ENCODE measurements around the gene FHL3.
"Not testable (repeated sequence)": the region's sequence is repeated elsewhere in the genome, so short reads cannot be mapped to it uniquely, and the experiment has no call there.

Gene FHL3

DNA sequence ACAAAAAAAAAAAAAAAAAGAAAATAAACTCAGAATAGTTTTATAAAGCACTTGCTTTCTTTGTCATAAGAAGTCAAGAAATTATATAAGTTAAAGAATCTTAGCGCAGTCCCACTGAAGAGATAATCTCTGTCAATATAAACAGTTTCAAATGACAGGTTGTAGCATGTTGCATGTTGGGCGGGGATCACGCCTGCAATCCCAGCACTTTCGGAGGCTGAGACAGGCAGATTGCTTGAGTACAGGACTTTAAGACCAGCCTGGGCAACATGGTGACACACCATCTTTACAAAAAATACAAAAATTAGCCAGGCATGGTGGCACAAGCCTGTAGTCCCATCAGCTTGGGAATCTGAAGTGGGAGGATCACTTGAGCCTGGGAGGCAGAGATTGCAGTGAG is 40.0 kb downstream of the FHL3 start:
- no peak overlapping the region for H3K4me3 ChIP-seq (ENCODE audit: low read depth, low read length)
- TF ChIP-seq, protein P1, sequence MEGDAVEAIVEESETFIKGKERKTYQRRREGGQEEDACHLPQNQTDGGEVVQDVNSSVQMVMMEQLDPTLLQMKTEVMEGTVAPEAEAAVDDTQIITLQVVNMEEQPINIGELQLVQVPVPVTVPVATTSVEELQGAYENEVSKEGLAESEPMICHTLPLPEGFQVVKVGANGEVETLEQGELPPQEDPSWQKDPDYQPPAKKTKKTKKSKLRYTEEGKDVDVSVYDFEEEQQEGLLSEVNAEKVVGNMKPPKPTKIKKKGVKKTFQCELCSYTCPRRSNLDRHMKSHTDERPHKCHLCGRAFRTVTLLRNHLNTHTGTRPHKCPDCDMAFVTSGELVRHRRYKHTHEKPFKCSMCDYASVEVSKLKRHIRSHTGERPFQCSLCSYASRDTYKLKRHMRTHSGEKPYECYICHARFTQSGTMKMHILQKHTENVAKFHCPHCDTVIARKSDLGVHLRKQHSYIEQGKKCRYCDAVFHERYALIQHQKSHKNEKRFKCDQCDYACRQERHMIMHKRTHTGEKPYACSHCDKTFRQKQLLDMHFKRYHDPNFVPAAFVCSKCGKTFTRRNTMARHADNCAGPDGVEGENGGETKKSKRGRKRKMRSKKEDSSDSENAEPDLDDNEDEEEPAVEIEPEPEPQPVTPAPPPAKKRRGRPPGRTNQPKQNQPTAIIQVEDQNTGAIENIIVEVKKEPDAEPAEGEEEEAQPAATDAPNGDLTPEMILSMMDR (IDR thresholded peaks at IDR 0.05; ENCODE audit: borderline replicate concordance, insufficient read depth, low read depth, low read length), result no peak

GRCh38 chr1:37964106-37964505 is 41.2 kb downstream of the FHL3 start:
- H3K4me3 ChIP-seq (ENCODE audit: low read depth, low read length), result not testable (repeated sequence)

DNA sequence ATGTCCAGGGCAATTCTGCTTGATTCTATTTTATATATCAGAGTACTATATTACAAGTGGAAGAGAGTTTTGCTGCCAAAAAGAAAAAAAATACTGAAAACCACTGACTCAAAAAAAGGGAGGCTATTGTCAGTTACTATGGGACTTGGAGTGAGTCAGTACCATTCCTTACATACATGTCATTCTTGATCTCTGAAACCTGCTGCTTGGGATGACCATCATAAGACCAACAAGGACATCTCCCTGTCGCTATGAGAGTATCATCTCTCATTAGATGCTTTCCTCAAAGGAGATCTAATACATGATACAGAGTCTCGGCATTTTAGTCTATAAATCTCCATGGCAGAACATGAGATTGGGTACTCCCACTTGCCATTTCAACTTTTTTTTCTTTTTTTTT is 46.6 kb downstream of the FHL3 start:
- no peak overlapping the region for H3K4me3 ChIP-seq (ENCODE audit: low read depth, low read length)
- TF ChIP-seq, protein P1 (IDR thresholded peaks at IDR 0.05; ENCODE audit: borderline replicate concordance, insufficient read depth, low read depth, low read length), result no peak

GRCh38 chr1:37955685-37956084 is 49.6 kb downstream of the FHL3 start:
- no peak overlapping the region for H3K4me3 ChIP-seq (ENCODE audit: low read depth, low read length)
- TF ChIP-seq, protein P1 (IDR thresholded peaks at IDR 0.05; ENCODE audit: borderline replicate concordance, insufficient read depth, low read depth, low read length), result no peak

DNA sequence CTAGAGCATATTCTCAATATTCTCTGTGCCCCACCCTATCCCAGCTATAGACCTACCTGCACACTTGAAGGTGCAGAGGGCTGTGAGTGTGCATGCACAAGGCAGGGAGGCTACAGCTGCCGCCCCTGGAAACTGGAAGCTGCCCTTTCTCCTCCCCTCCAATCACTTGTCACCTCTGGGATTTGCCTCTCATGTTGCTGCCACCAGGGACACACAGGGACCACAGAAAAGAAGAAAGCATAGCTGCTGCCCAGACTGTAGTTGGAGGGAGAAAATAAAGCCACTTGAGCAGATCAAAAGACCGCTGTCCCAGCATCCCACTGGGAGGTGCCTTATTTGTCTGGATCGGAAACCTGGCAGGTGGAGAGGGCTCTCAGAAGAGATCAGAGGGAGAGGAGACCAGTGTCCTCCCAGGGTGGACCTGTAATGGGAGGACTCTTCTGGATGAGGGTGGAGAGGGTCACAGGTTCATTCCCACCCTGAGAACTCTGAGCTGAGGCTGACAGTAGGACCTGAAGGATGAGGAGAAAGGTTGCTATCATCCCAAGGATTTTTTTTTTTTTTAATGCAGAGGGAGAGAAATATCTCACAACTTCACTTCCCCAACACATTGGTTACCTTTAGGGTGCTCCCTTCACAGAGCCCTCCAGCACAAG is 50.9 kb downstream of the FHL3 start:
- TF ChIP-seq, protein P1 (IDR thresholded peaks at IDR 0.05; ENCODE audit: borderline replicate concordance, insufficient read depth, low read depth, low read length), result no peak

DNA sequence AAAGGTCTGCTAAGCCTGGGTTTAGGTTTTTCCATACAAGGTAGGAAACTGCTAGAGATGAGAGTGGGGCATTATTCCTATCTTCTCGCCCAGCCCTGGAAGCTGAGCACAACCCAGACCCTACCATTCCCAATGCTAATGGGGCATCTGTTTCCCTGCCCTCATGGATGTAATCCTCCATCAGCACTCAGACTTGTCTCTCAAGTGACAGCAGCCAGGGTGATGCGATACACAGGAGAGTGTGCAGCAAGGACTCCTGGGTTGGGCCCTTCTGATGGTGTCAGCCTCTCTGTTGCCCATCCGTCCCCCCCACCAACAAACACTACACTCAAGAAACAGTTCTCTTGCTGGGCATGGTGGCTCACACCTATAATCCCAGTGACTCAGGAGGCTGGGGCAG is 52.6 kb downstream of the FHL3 start:
- no peak overlapping the region for H3K4me3 ChIP-seq (ENCODE audit: low read depth, low read length)
- TF ChIP-seq, protein P1 (IDR thresholded peaks at IDR 0.05; ENCODE audit: borderline replicate concordance, insufficient read depth, low read depth, low read length), result no peak

More for the DNA sequence above, 50.9 kb downstream of the FHL3 start:
- no peak overlapping the region for H3K4me3 ChIP-seq (ENCODE audit: low read depth, low read length)

GRCh38 chr1:37951783-37952624 is 53.3 kb downstream of the FHL3 start:
- TF ChIP-seq, protein P1 (IDR thresholded peaks at IDR 0.05; ENCODE audit: borderline replicate concordance, insufficient read depth, low read depth, low read length), result no peak
- H3K4me3 ChIP-seq (ENCODE audit: low read depth, low read length), result no peak overlapping the region
